ES-I3 (cell line): ENCODE measurements around the gene NCOA7.
"Not testable (repeated sequence)": the region's sequence is repeated elsewhere in the genome, so short reads cannot be mapped to it uniquely, and the experiment has no call there.

Source experiments
- H3K36me3 ChIP-seq: 2 replicates; pipeline ENCODE4 v1.6.1; 2013; ENCODE audit warnings: mild to moderate bottlenecking, low read length, control low read depth, moderate library complexity; ENCODE audit not compliant: insufficient read depth
- H3K4me1 ChIP-seq: 2 replicates; pipeline ENCODE4 v1.6.1; 2013; ENCODE audit warnings: mild to moderate bottlenecking, control low read depth, low read length; ENCODE audit not compliant: insufficient read depth
- H3K9ac ChIP-seq: 2 replicates; pipeline ENCODE4 v1.6.1; 2013; ENCODE audit warnings: low read depth, mild to moderate bottlenecking, low read length, moderate library complexity
- H3K9me3 ChIP-seq: 2 replicates; pipeline ENCODE4 v1.6.1; 2013; ENCODE audit warnings: mild to moderate bottlenecking, low read length, moderate library complexity; ENCODE audit not compliant: control insufficient read depth, insufficient read depth

Gene NCOA7

DNA sequence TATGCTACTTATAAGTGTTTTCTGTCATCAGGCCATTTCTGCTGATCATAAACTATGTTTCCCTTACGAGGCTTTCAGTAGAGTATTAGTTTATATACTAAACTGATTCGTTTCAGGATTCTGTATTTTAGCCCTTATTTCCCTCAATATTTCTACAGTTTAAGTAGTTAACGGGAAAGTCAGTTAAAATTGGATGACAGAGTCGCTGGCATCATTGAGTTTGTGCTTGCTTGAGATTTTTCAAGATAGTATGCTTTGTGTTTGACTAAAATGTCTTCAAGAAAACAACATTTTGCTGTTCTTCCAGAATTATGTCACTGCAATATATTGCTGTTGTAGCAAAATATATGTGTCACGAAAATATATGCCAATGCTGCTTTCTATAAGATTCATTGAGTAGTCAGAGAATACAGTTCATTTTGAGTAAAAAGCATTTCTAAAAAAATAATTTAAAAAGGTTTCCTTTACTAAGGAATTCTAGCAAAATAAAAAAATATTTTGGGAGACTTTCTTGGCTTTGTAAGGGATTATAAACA is 51.4 kb downstream of the NCOA7 start:
- no peaks in the 10 kb centered on the region for H3K9me3 ChIP-seq
- H3K4me1 ChIP-seq, result no peaks in the 10 kb centered on the region
- no peak overlapping the region; the same call in 1 of the 2 replicates for H3K9ac ChIP-seq
- no peaks in the 10 kb centered on the region for H3K36me3 ChIP-seq

DNA sequence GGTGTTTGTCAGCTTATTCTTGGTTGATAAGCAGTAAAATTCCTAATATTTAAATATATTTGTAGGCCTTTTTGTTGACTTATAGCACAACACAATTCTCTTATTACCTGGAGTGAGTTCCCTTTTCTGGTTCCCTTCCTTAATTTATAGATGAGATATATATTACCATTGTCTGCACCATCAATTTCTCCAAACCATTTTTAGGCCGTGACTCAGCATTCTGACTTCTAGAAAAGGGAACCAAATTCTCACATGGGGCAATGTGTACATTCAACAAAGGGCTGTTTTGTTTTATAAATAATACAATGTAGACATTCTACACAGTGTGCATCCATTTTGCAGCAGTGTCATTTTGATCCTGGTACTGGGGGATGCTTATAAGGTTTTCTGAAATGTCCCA is 52.8 kb downstream of the NCOA7 start:
- Histone ChIP-seq H3K36me3 (no peaks in the 10 kb centered on the region), H3K9ac (no peak overlapping the region), H3K9me3 (no peaks in the 10 kb centered on the region), H3K4me1 (no peaks in the 10 kb centered on the region)

DNA sequence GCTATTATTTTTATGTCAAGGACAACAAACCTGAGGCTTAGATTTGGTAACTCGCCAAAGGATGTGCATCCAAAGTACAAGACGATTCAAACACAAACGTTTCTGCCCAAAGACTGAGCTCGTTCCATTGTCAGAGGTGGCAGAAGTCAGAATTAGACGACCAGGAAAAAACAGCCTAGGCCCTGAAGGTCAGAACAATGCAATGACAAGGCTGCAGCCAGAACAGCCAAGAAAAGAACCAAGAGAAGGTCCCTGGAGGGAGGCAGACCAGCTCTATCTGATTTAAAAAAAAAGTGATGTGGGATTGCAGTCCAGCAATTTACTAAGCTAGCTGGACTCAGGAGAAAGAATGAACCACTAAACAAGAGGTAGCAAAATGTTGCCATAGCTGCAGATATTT is 54.2 kb downstream of the NCOA7 start:
- H3K36me3 ChIP-seq, result no peaks in the 10 kb centered on the region
- H3K4me1 ChIP-seq, result no peaks in the 10 kb centered on the region

DNA sequence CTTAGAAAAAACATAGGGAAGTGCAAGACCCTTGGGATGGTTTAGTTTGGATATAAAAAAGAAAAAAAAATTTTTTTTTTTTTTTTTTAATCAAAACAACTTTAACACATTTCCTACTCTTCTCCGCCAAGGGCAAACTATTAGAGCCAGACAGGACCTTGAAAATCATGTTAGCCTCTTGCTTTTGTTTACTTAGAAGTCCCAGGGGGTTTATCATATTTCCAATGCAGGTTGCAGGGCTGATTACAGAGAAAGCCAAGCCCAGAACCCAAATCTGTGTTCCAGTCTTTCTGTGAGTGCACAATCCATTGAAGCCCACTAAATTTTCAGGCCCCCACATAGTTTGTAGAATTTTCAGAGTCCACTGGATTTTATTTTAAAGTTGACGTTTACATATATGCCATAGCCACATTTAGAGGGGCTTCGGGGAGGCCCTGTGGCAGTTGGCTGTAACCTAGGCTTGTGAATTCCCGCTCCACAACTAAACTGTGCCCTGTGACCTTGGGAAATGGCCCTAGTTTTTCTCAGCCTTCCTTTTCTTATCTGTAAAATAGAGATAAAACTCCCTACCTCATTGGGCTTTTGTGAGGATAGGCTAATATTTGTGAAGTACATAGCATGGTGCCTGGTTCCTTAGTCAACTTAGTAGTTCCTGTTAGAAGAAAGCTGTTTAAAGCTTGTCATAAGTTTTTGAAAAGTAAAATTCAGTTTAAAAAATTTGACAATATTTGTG is 55.7 kb downstream of the NCOA7 start:
- Histone ChIP-seq H3K4me1 (no peaks in the 10 kb centered on the region), H3K9ac (no peak overlapping the region), H3K9me3 (no peaks in the 10 kb centered on the region), H3K36me3 (no peaks in the 10 kb centered on the region)

More for the DNA sequence above, 54.2 kb downstream of the NCOA7 start:
- no peak overlapping the region for H3K9ac ChIP-seq
- H3K9me3 ChIP-seq, result no peaks in the 10 kb centered on the region

DNA sequence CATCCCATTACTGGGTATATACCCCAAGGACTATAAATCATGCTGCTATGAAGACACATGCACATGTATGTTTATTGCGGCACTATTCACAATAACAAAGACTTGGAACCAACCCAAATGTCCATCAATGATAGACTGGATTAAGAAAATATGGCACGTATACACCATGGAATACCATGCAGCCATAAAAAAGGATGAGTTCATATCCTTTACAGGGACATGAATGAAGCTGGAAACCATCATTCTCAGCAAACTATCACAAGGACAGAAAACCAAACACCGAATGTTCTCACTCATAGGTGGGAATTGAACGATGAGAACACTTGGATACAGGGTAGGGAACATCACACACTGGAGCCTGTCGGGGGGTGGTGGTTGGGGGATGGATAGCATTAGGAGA is 57.5 kb downstream of the NCOA7 start:
- not testable (repeated sequence) for H3K9ac ChIP-seq, H3K4me1 ChIP-seq, H3K9me3 ChIP-seq, H3K36me3 ChIP-seq

DNA sequence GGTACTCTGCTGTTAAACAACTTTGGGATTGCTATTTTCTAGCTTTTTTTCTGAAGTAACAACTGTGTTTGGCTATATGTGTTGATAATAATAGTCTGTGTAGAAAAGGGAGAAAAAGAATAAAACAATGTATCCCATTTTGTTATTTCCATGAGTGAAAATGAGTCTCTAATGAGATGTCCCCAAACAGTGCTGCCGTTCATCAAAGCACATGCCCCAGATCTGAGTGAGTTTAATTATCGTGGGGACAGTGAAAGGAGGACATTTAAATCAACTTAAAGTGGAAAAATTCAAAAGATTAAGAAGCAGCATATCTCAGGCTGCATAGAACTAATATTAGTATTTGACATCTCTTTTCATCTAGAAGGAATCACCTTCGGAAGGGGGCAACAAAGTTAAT is 59.6 kb downstream of the NCOA7 start:
- Histone ChIP-seq H3K4me1 (no peaks in the 10 kb centered on the region), H3K9ac (no peak overlapping the region), H3K36me3 (no peaks in the 10 kb centered on the region), H3K9me3 (no peaks in the 10 kb centered on the region)

DNA sequence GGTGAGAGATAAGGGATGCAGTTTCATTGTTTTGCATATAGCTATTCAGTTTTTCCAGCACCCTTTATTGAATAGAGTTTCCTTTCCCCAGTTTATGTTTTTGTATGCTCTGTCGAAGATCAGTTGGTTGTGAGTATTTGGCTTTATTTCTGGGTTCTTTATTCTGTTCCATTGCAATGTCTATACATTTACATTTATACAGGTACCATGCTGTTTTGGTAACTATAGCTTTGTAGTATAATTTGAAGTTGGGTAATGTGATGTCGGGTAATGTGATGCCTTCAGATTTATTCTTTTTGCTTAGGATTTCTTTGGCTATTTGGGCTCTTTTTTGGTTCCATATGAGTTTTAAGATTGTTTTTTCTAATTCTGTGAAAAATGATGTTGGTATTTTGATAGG is 61.8 kb downstream of the NCOA7 start:
- Histone ChIP-seq H3K4me1 (no peaks in the 10 kb centered on the region), H3K9ac (no peak overlapping the region), H3K36me3 (no peaks in the 10 kb centered on the region), H3K9me3 (no peaks in the 10 kb centered on the region)

DNA sequence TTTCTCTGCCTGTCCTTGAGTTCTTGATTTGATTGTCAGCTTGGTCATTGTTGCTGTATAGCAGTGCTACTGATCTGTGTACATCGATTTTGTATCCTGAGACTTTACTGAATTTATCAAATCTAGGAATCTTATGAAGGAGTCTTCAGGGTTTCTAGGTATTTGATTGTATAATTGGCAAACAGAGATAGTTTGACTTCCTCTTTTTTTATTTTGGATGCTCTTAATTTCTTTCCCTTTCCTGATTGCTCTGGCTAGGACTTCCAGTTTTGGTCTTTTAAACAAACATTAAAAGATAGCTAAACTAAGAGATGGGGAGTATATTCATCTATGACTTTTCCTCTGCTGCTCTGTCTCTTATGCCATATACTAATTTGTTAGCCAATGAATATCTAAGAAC is 62.4 kb downstream of the NCOA7 start:
- Histone ChIP-seq H3K9ac (no peak overlapping the region), H3K36me3 (no peaks in the 10 kb centered on the region), H3K9me3 (no peaks in the 10 kb centered on the region), H3K4me1 (no peaks in the 10 kb centered on the region)

DNA sequence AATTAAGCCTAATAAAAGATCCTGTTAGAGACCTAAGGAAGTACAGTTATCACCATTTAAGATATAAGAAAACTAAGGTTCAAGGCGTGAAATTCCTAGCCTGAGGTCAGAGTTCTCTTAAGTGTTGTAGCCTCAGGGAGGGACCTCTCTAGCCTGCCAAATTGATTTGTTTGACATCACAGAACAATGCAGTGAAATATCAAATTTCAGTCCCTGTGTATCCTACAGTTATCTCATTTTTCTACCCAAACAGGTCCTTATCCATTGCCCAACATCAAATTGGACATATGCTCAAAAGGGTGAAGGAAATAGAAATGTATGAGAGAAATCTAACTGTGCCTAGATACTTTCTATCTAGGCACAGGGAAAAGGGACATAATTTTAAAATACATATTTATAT is 63.0 kb downstream of the NCOA7 start:
- H3K9me3 ChIP-seq, result no peaks in the 10 kb centered on the region
- H3K4me1 ChIP-seq, result no peaks in the 10 kb centered on the region
- H3K9ac ChIP-seq, result no peak overlapping the region
- H3K36me3 ChIP-seq, result no peaks in the 10 kb centered on the region

DNA sequence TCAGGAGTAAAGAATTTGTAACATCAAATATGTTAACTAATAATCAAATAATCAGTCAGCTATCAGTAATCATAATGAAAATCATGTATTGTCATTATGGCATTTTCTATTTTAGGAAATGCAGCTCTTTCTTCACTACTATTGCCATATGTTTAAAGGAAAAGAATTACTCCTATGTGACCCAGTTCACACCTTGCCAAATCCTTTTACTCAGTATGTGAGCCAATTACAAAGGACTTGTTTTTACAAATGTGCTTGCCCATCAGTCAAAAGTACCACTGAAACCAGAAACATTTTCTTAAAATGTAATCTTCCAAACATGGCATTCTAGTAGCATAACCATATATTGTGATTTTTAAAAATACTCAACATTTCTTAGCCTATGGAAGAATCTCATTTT is 63.6 kb downstream of the NCOA7 start:
- H3K9ac ChIP-seq, result no peak overlapping the region
- H3K36me3 ChIP-seq, result no peaks in the 10 kb centered on the region
- no peaks in the 10 kb centered on the region for H3K9me3 ChIP-seq
- H3K4me1 ChIP-seq, result no peaks in the 10 kb centered on the region

DNA sequence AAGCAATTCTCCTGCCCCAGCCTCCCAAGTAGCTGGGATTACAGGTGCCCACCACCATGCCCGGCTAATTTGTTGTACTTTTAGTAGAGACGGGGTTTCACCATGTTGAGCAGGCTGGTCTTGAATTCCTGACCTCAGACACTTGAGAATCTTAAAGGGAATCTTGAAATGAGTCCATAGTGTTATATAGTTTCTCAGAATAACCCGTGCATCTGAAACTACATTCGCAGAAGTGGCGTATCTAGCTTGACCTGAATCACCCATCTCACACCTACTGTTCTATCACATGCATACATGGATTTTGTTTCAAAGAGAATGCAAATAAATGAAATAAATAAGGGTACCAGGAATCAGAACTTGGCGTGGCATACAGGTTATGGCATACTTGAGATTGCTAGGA is 65.0 kb downstream of the NCOA7 start:
- Histone ChIP-seq H3K9me3 (no peaks in the 10 kb centered on the region), H3K4me1 (no peaks in the 10 kb centered on the region), H3K9ac (no peak overlapping the region)

DNA sequence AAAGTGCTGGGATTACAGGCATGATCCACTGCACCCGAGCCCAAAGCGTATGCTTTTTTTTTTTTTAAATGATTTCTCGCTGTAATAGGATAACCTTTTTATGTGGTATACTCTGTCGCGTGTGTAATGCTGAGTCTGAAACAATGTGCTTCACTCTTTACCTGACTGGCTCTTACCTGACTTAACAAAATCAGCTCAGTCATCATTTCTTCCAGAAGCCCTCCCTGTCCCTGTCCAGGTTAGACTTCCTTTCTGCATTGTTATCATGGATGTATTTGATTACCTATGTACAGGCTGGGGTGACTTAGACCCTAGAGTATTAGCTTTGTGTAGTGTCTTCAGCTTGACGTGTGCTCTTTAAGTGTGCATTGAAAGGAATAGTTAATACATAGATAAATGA is 67.1 kb downstream of the NCOA7 start:
- Histone ChIP-seq H3K36me3 (no peaks in the 10 kb centered on the region), H3K9ac (no peak overlapping the region), H3K4me1 (peaks cover 2% of the 10 kb centered on the region; the same call in 1 of the 2 replicates), H3K9me3 (no peaks in the 10 kb centered on the region)

More for the DNA sequence above, 65.0 kb downstream of the NCOA7 start:
- no peaks in the 10 kb centered on the region for H3K36me3 ChIP-seq

DNA sequence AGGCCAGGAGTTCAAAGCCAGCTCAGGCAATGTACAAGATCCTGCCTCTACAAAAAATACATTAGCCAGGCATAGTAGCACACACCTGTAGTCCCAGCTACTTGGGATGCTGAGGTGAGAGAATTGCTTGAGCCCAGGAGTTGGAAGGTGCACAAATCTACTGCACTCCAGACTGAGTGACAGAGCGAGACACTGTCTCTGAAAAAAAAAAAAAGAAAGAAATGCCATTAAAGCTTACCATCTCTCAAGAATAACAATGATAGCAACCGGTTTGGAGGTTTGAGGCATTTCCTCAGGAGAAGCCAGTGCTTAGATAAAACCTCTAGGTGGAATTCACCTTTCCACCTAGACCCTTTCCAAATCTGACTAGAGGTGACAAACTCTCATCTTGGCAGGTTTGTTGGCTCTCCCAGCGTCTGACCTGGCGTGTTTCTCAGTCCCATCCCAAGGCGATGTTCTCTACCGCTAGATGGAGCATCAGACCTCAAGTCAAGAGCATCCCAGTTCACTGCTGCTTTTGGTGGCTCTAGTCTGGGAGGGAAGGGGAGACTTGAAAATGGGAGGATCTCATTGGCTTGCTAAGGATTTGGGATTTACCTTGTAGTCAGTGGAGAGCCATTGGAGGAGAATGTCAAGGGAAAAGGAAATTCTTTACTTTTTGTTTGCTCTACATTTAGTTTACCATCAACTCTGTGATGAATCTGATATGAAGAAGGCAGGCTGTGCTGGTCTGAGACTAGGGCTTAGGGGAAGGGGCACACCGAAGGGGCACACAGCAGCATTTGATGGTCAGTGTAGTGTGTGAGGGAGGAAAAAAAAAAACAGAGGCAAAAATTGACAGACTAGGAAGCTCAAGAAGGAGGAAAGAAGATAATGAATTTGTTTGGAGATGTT is 67.9 kb downstream of the NCOA7 start:
- Histone ChIP-seq H3K9ac (no peak overlapping the region), H3K9me3 (no peaks in the 10 kb centered on the region), H3K4me1 (peaks cover 2% of the 10 kb centered on the region; the same call in 1 of the 2 replicates), H3K36me3 (no peaks in the 10 kb centered on the region)

DNA sequence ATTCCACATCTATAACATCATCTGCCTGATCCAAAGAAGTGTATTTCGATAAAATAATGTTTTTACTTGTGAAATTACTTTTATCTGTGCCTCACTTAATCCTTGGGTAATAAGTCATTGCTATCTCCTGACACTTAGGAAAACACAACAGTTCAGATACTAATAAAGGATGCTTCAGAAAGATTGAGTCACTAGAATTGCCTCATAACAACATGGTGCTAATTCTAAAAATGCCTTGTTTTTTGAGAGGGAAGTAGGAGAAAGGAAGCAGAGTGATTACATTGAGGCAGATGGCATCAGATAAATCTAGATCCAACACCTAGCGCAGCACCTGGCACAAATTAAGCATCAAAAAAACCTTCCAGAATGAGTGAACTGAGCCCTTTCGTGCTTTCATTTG is 69.0 kb downstream of the NCOA7 start:
- Histone ChIP-seq H3K36me3 (no peaks in the 10 kb centered on the region), H3K4me1 (peaks cover 2% of the 10 kb centered on the region; the same call in 1 of the 2 replicates), H3K9me3 (no peaks in the 10 kb centered on the region), H3K9ac (no peak overlapping the region)

DNA sequence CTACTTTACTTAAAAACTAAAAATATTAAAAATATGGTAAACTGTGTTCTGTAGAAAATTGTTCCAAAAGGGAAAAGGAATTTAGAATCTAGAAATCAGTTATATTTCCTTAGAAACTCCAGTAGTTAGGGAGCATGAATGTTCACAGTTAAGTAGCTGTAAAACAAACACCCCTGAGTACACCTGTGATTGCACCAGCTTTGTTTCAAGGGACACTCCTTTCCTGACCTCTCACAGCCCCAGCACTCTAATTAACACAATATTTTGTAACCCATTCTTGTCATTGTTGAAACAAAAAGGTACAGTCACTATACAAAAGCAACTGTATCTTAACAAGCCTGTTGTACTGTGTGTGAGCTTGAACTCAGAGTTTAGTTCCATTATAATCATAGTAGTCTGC is 72.3 kb downstream of the NCOA7 start:
- H3K9me3 ChIP-seq, result no peaks in the 10 kb centered on the region
- no peaks in the 10 kb centered on the region for H3K36me3 ChIP-seq
- no peak overlapping the region for H3K9ac ChIP-seq
- peaks cover 2% of the 10 kb centered on the region; the same call in 1 of the 2 replicates for H3K4me1 ChIP-seq
